ENCODE results near the gene SDK1. TPM values are rescaled to one million over a fixed set of nuclear protein-coding genes. Genes with fewer than 3 reads are reported as not detected.

SDK1 gene
- total RNA-seq, 1 experiment from 2014 or later: 9.3 TPM

DNA sequence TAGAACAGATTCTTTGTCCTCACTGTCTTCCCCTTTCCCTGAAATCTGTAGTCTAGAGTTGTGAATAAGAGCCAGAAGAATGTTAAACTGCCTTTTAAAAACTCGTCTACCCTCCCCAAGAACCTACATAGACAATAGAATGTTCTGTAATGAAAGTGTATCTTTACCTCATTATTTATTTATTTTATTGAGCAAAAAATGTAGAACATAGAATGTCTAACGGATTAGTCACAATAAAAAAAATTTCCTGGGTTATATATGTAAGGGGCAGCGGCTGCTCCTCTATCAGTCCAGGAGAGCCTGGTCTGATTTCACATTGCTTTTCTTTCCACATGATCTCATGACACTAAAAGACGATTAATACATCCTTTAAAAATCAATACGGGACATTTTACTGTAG, 135.7 kb downstream of the SDK1 start:
- Mint-ChIP-seq H3K27ac (no peak overlapping the region), H3K36me3 (no peaks in the 10 kb centered on the region), H3K4me3 (no peak overlapping the region), H3K27me3 (ENCODE audit: low read depth) (no peaks in the 10 kb centered on the region), H3K4me1 (peaks cover 12% of the 10 kb centered on the region), H3K9me3 (no peaks in the 10 kb centered on the region)
- POLR2A ChIA-PET: no interaction called here
- DNase-seq (ENCODE audit: low spot score) (no peak), ATAC-seq (no peak)
- CTCF ChIA-PET: interaction anchor here (1.1 kb wide), 1 partner anchor 37 kb away, joined by 3 read pairs; no protein-coding TSS in a partner anchor
- TF ChIP-seq, protein P1, sequence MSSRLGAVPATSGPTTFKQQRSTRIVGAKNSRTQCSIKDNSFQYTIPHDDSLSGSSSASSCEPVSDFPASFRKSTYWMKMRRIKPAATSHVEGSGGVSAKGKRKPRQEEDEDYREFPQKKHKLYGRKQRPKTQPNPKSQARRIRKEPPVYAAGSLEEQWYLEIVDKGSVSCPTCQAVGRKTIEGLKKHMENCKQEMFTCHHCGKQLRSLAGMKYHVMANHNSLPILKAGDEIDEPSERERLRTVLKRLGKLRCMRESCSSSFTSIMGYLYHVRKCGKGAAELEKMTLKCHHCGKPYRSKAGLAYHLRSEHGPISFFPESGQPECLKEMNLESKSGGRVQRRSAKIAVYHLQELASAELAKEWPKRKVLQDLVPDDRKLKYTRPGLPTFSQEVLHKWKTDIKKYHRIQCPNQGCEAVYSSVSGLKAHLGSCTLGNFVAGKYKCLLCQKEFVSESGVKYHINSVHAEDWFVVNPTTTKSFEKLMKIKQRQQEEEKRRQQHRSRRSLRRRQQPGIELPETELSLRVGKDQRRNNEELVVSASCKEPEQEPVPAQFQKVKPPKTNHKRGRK (CRISPR knock-in tag; IDR thresholded peaks at IDR 0.05; ENCODE audit: borderline replicate concordance): no peak
- no peak for TF ChIP-seq EMX1 (CRISPR knock-in tag; IDR thresholded peaks at IDR 0.05)
- no peak for TF ChIP-seq RELA (CRISPR knock-in tag; IDR thresholded peaks at IDR 0.05; ENCODE audit: borderline replicate concordance)
- TF ChIP-seq ZNF671 (CRISPR knock-in tag; IDR thresholded peaks at IDR 0.05): no peak
- TF ChIP-seq NR3C1 (CRISPR knock-in tag; conservative IDR thresholded peaks at IDR 0.05; ENCODE audit: low read depth): no peak
- TF ChIP-seq, protein P2, sequence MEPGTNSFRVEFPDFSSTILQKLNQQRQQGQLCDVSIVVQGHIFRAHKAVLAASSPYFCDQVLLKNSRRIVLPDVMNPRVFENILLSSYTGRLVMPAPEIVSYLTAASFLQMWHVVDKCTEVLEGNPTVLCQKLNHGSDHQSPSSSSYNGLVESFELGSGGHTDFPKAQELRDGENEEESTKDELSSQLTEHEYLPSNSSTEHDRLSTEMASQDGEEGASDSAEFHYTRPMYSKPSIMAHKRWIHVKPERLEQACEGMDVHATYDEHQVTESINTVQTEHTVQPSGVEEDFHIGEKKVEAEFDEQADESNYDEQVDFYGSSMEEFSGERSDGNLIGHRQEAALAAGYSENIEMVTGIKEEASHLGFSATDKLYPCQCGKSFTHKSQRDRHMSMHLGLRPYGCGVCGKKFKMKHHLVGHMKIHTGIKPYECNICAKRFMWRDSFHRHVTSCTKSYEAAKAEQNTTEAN (CRISPR knock-in tag; IDR thresholded peaks at IDR 0.05): no peak
- no peak for TF ChIP-seq TEAD1 (CRISPR knock-in tag; IDR thresholded peaks at IDR 0.05)
- TF ChIP-seq SMAD4 (CRISPR knock-in tag; IDR thresholded peaks at IDR 0.05): no peak

DNA sequence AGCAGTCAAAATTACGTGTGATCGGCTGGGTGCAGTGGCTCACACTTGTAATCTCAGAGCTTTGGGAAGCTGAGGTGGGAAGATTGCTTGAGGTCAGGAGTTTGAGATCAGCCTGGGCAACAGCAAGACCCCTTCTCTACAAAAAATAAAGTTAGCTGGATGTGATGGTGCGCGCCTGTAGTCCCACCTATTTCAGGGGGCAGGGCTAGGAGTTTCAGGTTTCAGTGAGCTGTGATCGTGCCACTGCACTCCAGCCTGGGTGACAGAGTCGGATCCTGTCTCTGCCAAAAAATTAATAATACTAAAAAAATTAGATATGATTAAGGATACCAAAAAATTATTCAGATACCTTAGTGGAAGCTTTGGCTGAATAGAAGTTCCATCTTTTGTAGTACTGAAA, 136.4 kb downstream of the SDK1 start:
- no peaks in the 10 kb centered on the region for H3K36me3 Mint-ChIP-seq
- POLR2A ChIA-PET: no interaction called here
- CTCF ChIA-PET: interaction anchor here (0.6 to 1.1 kb wide), 3 partner anchors 16 to 38 kb away, joined by 3 to 7 read pairs (median 3); no protein-coding TSS in a partner anchor
- no peaks in the 10 kb centered on the region for H3K27me3 Mint-ChIP-seq (ENCODE audit: low read depth)
- ATAC-seq (peak; percentile 78), DNase-seq (ENCODE audit: low spot score) (no peak)
- peak overlapping the region; percentile 36 for H3K4me3 Mint-ChIP-seq
- H3K9me3 Mint-ChIP-seq: no peaks in the 10 kb centered on the region
- H3K27ac Mint-ChIP-seq: no peak overlapping the region
- H3K4me1 Mint-ChIP-seq: peaks cover 12% of the 10 kb centered on the region
- TF ChIP-seq, protein P3, sequence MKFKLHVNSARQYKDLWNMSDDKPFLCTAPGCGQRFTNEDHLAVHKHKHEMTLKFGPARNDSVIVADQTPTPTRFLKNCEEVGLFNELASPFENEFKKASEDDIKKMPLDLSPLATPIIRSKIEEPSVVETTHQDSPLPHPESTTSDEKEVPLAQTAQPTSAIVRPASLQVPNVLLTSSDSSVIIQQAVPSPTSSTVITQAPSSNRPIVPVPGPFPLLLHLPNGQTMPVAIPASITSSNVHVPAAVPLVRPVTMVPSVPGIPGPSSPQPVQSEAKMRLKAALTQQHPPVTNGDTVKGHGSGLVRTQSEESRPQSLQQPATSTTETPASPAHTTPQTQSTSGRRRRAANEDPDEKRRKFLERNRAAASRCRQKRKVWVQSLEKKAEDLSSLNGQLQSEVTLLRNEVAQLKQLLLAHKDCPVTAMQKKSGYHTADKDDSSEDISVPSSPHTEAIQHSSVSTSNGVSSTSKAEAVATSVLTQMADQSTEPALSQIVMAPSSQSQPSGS (CRISPR knock-in tag; IDR thresholded peaks at IDR 0.05; ENCODE audit: borderline replicate concordance, low read depth): no peak
- TF ChIP-seq OVOL2 (CRISPR knock-in tag; IDR thresholded peaks at IDR 0.05; ENCODE audit: borderline replicate concordance) (no peak), MYBL2 (CRISPR knock-in tag; IDR thresholded peaks at IDR 0.05) (no peak), MXD4 (CRISPR knock-in tag; IDR thresholded peaks at IDR 0.05; ENCODE audit: borderline replicate concordance) (no peak), FOXJ3 (CRISPR knock-in tag; IDR thresholded peaks at IDR 0.05; ENCODE audit: borderline replicate concordance) (no peak), ZNF423 (CRISPR knock-in tag; IDR thresholded peaks at IDR 0.05) (no peak), ELF4 (CRISPR knock-in tag; IDR thresholded peaks at IDR 0.05; ENCODE audit: low read depth) (no peak), RELA (CRISPR knock-in tag; IDR thresholded peaks at IDR 0.05; ENCODE audit: borderline replicate concordance) (no peak), ZNF416 (CRISPR knock-in tag; IDR thresholded peaks at IDR 0.05) (no peak), HMGA2 (CRISPR knock-in tag; IDR thresholded peaks at IDR 0.05) (no peak), GTF2I (CRISPR knock-in tag; conservative IDR thresholded peaks at IDR 0.05) (no peak), SMAD3 (CRISPR knock-in tag; IDR thresholded peaks at IDR 0.05; ENCODE audit: borderline replicate concordance) (no peak)
- TF ChIP-seq, protein P4, sequence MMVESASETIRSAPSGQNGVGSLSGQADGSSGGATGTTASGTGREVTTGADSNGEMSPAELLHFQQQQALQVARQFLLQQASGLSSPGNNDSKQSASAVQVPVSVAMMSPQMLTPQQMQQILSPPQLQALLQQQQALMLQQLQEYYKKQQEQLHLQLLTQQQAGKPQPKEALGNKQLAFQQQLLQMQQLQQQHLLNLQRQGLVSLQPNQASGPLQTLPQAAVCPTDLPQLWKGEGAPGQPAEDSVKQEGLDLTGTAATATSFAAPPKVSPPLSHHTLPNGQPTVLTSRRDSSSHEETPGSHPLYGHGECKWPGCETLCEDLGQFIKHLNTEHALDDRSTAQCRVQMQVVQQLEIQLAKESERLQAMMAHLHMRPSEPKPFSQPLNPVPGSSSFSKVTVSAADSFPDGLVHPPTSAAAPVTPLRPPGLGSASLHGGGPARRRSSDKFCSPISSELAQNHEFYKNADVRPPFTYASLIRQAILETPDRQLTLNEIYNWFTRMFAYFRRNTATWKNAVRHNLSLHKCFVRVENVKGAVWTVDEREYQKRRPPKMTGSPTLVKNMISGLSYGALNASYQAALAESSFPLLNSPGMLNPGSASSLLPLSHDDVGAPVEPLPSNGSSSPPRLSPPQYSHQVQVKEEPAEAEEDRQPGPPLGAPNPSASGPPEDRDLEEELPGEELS (CRISPR knock-in tag; IDR thresholded peaks at IDR 0.05): no peak
- TF ChIP-seq, protein P5, sequence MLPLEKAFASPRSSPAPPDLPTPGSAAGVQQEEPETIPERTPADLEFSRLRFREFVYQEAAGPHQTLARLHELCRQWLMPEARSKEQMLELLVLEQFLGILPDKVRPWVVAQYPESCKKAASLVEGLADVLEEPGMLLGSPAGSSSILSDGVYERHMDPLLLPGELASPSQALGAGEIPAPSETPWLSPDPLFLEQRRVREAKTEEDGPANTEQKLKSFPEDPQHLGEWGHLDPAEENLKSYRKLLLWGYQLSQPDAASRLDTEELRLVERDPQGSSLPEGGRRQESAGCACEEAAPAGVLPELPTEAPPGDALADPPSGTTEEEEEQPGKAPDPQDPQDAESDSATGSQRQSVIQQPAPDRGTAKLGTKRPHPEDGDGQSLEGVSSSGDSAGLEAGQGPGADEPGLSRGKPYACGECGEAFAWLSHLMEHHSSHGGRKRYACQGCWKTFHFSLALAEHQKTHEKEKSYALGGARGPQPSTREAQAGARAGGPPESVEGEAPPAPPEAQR (CRISPR knock-in tag; IDR thresholded peaks at IDR 0.05): no peak
- TF ChIP-seq, protein P6, sequence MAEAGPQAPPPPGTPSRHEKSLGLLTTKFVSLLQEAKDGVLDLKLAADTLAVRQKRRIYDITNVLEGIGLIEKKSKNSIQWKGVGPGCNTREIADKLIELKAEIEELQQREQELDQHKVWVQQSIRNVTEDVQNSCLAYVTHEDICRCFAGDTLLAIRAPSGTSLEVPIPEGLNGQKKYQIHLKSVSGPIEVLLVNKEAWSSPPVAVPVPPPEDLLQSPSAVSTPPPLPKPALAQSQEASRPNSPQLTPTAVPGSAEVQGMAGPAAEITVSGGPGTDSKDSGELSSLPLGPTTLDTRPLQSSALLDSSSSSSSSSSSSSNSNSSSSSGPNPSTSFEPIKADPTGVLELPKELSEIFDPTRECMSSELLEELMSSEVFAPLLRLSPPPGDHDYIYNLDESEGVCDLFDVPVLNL (CRISPR knock-in tag; IDR thresholded peaks at IDR 0.05; ENCODE audit: borderline replicate concordance, low read depth): no peak
- TF ChIP-seq, protein P7, sequence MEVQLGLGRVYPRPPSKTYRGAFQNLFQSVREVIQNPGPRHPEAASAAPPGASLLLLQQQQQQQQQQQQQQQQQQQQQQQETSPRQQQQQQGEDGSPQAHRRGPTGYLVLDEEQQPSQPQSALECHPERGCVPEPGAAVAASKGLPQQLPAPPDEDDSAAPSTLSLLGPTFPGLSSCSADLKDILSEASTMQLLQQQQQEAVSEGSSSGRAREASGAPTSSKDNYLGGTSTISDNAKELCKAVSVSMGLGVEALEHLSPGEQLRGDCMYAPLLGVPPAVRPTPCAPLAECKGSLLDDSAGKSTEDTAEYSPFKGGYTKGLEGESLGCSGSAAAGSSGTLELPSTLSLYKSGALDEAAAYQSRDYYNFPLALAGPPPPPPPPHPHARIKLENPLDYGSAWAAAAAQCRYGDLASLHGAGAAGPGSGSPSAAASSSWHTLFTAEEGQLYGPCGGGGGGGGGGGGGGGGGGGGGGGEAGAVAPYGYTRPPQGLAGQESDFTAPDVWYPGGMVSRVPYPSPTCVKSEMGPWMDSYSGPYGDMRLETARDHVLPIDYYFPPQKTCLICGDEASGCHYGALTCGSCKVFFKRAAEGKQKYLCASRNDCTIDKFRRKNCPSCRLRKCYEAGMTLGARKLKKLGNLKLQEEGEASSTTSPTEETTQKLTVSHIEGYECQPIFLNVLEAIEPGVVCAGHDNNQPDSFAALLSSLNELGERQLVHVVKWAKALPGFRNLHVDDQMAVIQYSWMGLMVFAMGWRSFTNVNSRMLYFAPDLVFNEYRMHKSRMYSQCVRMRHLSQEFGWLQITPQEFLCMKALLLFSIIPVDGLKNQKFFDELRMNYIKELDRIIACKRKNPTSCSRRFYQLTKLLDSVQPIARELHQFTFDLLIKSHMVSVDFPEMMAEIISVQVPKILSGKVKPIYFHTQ (CRISPR knock-in tag; IDR thresholded peaks at IDR 0.05): no peak
- TF ChIP-seq, protein P8, sequence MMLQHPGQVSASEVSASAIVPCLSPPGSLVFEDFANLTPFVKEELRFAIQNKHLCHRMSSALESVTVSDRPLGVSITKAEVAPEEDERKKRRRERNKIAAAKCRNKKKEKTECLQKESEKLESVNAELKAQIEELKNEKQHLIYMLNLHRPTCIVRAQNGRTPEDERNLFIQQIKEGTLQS (CRISPR knock-in tag; conservative IDR thresholded peaks at IDR 0.05): no peak

Measured in WTC11 (cell line).